Transverse colon (tissue), 3 donors: ENCODE data around the gene CMBL.

ENCODE experiments used
- EP300 ChIP-seq: sonication (generic); formaldehyde crosslinking; IDR thresholded peaks from one replicate; pipeline ENCODE4 v1.6.1; 2017; ENCODE audit warnings: antibody characterized with exemption, low read depth
- POLR2A ChIP-seq: fragments of 450-650 bp; IDR thresholded peaks from one replicate; pipeline ENCODE4 v1.6.1; 2016; ENCODE audit warnings: antibody characterized with exemption, mild to moderate bottlenecking, moderate library complexity
- POLR2AphosphoS5 ChIP-seq, 3 donors: sonication (generic); formaldehyde crosslinking; IDR thresholded peaks; one replicate each; pipeline ENCODE4 v1.6.1; 2016; ENCODE audit warnings: antibody characterized with exemption in 3 of 3

DNA sequence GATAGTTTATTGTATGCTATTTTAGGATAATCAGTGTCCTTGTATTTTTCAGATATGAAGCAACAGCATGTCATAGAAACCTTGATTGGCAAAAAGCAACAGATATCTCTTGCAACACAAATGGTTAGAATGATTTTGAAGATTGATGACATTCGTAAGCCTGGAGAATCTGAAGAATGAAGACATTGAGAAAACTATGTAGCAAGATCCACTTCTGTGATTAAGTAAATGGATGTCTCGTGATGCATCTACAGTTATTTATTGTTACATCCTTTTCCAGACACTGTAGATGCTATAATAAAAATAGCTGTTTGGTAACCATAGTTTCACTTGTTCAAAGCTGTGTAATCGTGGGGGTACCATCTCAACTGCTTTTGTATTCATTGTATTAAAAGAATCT is 43.1 kb downstream of the CMBL start:
- TF ChIP-seq POLR2AphosphoS5 (IDR thresholded peaks at IDR 0.05) (peak in 1 of 3 donors; percentile 19), POLR2A (no peak), EP300 (no peak)
